HFF-Myc (cell line): ENCODE results near the gene STPG2.

ENCODE experiments used
- DNase-seq: peaks from one replicate; pipeline ENCODE4 v3.0.0-alpha.2; 2011; ENCODE audit warnings: low read depth; ENCODE audit errors: extremely low read depth
- H3K4me3 ChIP-seq: replicated peaks from 2 replicates; pipeline ENCODE4 v1.5.1; 2011; ENCODE audit warnings: low read depth, mild to moderate bottlenecking, control low read depth, low read length
- CTCF ChIP-seq: IDR thresholded peaks from 2 replicates; pipeline ENCODE4 v1.5.1; 2012; ENCODE audit warnings: mild to moderate bottlenecking, low read depth, low read length, control low read depth; ENCODE audit errors: missing control alignments

The STPG2 gene

DNA sequence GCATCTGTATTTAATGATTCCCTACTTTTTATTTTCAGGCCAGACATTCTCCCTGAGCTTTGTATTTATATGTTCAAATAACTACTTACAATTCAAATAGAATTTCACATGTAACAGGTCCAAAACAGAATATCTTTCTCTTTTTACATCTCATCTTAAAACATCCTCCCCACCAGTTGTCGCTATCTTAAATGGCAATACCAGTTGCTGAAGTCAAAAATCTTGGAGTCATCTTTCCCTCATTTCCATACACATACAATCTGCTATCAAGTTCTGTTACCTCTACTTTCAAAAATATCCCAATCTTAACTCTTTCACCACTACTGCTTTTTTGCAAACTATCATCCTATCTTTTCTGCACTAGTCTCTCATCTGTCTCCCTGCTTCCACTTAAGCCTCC, 330.5 kb downstream of the STPG2 start:
- TF ChIP-seq CTCF = no peak
- DNase-seq = no peak
- no peak overlapping the region for H3K4me3 ChIP-seq

DNA sequence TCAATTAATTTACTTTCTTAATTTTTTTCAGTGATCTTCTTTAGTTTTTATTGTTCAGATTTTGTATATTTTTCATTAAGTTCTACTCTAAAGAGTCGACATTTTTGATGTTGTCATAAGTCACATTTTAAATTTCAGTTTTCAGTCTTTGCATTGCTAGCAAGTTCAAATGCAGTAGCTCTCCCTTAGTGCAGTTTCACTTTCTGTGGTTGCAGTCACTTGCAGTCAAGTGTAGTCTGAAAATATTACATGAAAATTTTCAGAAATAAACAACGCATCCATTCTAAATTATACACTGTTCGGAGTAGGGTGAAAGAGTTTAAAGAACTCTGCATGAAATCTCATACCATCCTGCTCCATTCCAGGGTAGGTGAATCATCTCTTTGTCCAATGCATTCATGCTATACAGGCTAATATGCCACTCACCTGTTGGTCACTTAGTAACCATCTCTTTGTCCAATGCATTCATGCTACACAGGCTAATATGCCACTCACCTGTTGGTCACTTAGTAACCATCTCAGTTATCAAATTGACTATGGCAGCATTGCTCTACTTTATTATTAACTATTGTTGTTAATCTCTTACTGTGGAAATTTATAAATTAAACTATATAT, 356.9 kb downstream of the STPG2 start:
- no peak for DNase-seq
- no peak overlapping the region for H3K4me3 ChIP-seq

DNA sequence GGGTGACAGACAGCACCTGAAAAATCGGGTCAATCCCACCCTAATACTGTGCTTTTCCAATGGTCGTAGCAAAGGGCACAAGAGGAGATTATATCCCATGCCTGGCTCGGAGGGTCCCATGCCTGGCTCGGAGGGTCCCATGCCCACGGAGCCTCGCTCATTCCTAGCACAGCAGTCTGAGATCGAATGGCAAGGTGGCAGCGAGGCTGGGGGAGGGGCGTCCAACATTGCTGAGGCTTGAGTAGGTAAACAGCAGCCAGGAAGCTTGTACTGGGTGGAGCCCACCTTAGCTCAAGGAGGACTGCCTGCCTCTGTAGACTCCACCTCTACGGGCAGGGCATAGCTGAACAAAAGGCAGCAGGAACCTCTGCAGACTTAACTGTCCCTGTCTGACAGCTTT, 365.1 kb downstream of the STPG2 start:
- DNase-seq = no peak
- no peak for TF ChIP-seq CTCF
- H3K4me3 ChIP-seq = no peak overlapping the region

More for the DNA sequence above, 356.9 kb downstream of the STPG2 start:
- TF ChIP-seq CTCF = no peak

DNA sequence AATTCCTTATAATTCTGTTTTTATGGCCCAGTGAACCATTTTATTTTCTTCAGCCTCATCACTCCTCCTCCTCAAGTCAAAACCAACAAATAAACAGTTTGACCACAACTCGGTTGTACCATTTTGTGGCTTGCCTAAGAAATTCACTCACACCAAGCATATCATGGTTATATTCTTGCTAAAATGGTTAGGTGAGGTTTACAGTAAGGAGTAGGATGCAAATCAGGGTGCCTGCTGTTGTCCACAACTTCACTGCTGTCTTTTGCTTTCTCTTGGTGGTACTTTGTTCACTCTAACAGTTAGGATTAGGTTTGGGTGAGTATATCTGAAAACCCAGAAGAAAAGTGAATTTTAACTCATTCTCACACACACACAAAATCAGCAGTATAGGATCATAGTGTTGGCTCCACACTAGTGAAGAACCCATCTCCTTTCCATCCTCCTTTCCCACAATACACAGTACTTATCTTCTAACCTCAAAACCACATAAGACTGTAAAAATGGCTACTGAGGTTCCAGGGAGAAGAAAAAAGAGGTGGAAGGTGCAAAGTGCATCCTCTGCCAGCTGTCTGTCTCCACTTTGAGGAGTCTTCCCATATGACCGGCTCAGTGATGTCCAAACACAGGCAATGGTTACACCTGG, 368.8 kb downstream of the STPG2 start:
- no peak for DNase-seq
- TF ChIP-seq CTCF = no peak
- no peak overlapping the region for H3K4me3 ChIP-seq

DNA sequence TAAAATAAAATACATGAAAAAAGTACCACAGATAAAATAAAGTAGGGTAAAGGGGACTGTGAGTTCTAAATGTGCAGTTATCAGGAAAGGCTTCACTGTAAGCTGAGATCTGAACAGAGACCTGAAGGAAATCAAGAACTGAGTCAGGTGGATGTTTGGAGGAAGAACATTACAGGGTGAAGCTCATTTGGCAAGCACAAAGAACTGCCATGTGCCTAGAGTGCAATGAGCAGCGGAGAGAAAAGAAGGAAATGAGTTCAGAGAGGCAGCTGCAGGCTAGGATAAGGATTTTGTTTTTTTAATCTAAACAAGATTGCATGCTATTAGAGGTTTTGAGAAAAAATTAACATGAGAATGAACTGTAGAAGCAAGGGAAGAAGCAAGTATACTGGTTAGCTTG, 373.1 kb downstream of the STPG2 start:
- no peak for TF ChIP-seq CTCF

GRCh38 chr4:97762115-97762512, 381.2 kb downstream of the STPG2 start:
- no peak for TF ChIP-seq CTCF

More for the DNA sequence above, 373.1 kb downstream of the STPG2 start:
- H3K4me3 ChIP-seq = no peak overlapping the region
- no peak for DNase-seq

More at GRCh38 chr4:97762115-97762512, 381.2 kb downstream of the STPG2 start:
- no peak for DNase-seq
- H3K4me3 ChIP-seq = no peak overlapping the region
